Erythroblast (primary cell): ENCODE measurements around the gene SLC19A1.

ENCODE experiments used
- GATA1 ChIP-seq: IDR thresholded peaks from 2 replicates; pipeline ENCODE4 v1.6.1; 2011; ENCODE audit warnings: low read depth, mild to moderate bottlenecking, control low read depth, low read length, moderate library complexity
- POLR2A ChIP-seq: IDR thresholded peaks from 2 replicates; pipeline ENCODE4 v1.6.1; 2011; ENCODE audit warnings: mild to moderate bottlenecking, low read length

DNA sequence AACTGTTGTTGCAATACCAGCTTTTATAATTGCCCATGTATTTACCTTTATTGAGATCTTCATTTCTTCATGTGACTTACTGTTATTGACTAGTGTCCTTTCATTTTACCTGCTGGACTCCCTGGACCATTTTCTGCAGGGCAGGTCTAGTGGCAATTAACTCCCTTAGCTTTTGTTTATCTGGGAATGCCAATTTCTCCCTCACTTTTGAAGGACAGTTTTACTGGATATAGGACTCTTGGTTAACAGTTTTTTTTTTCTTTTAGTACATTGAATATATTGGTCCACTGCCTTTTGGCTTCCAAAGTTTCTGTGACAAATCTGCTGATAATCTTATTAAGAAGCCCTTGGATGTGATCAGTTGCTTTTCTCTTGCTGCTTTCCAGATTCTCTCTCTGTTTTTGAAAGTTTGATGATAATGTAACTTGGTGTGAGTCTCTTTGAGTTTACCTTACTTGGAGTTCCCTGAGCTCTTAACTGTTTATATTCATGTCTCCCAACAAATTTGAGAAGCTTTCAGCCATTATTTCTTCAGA is 80.4 kb downstream of the SLC19A1 start:
- no peak for TF ChIP-seq POLR2A
- TF ChIP-seq GATA1: no peak
